LNCaP clone FGC (cell line): ENCODE data around the gene SDHAF1.
"Not testable (repeated sequence)": the region's sequence is repeated elsewhere in the genome, so short reads cannot be mapped to it uniquely, and the experiment has no call there.

Experiments
- DNase-seq: peaks from one replicate; pipeline ENCODE4 v3.0.0-alpha.2; 2011; ENCODE audit warnings: low read depth
- H3K4me3 ChIP-seq: 2 replicates; pipeline ENCODE4 v1.5.1; 2011; ENCODE audit warnings: mild to moderate bottlenecking, low read depth, low read length, control low read depth
- CTCF ChIP-seq: IDR thresholded peaks from 2 replicates; pipeline ENCODE4 v1.5.1; 2012; ENCODE audit warnings: mild to moderate bottlenecking; ENCODE audit not compliant: control insufficient read depth, insufficient read depth; ENCODE audit errors: extremely low read depth

SDHAF1 gene

GRCh38 chr19:36032251-36033104, 37.5 kb downstream of the SDHAF1 start, which contains the start of gene CLIP3:
Gene CLIP3, minus strand, starts transcription at chr19:36032873. Its CDS starts 516 bp downstream, at chr19:36032357.
- no peak for DNase-seq
- no peak within 1 kb of the TSS for H3K4me3 ChIP-seq
- no peak for TF ChIP-seq CTCF

GRCh38 chr19:36040495-36040894, 45.5 kb downstream of the SDHAF1 start:
- H3K4me3 ChIP-seq = no peak overlapping the region
- no peak for DNase-seq
- no peak for TF ChIP-seq CTCF

- DNase-seq, H3K4me3 ChIP-seq: not testable (repeated sequence)
Measured at GRCh38 chr19:36041092-36041491, 46.1 kb downstream of the SDHAF1 start.

- H3K4me3 ChIP-seq = no peak overlapping the region
- DNase-seq = no peak
- TF ChIP-seq CTCF = no peak
Measured at GRCh38 chr19:36041831-36042230, 46.8 kb downstream of the SDHAF1 start.

- DNase-seq = no peak
- H3K4me3 ChIP-seq = no peak overlapping the region
- TF ChIP-seq CTCF = no peak
Measured at GRCh38 chr19:36043952-36044351, 49.0 kb downstream of the SDHAF1 start.
